GM23338 (cell line): ENCODE measurements around the gene PCDHB8. TPM values are rescaled to one million over a fixed set of nuclear protein-coding genes. Genes with fewer than 3 reads are reported as not detected.
"Not testable (repeated sequence)": the region's sequence is repeated elsewhere in the genome, so short reads cannot be mapped to it uniquely, and the experiment has no call there.

Experiments
- ATAC-seq: fragments of 200-7000 bp; cut with Tn5 transposase; 3 replicates; pipeline ENCODE4 v1.9.1; 2020
- DNase-seq: peaks from one replicate; pipeline ENCODE4 v3.0.0-alpha.2; 2015; ENCODE audit warnings: low spot score
- H2AFZ ChIP-seq: fragments of 200-600 bp; sonication (generic); 2 replicates; pipeline ENCODE4 v1.8.0; 2016; ENCODE audit warnings: antibody characterized with exemption, mild to moderate bottlenecking, moderate library complexity
- H3F3A ChIP-seq: fragments of 200-600 bp; sonication (generic); replicated peaks from 2 replicates; pipeline ENCODE4 v1.8.0; 2017; ENCODE audit warnings: antibody characterized with exemption, mixed run types, low read depth
- H3K27ac ChIP-seq: fragments of 200-600 bp; sonication (generic); 2 replicates; pipeline ENCODE4 v1.6.1; 2016; ENCODE audit warnings: low read depth
- H3K27me3 ChIP-seq: fragments of 200-600 bp; sonication (generic); 2 replicates; pipeline ENCODE4 v1.8.0; 2016; ENCODE audit warnings: mild to moderate bottlenecking, mixed run types, moderate library complexity; ENCODE audit not compliant: insufficient read depth
- H3K36me3 ChIP-seq: fragments of 200-600 bp; sonication (generic); 2 replicates; pipeline ENCODE4 v1.8.0; 2016; ENCODE audit warnings: mild to moderate bottlenecking; ENCODE audit not compliant: insufficient read depth
- H3K4me1 ChIP-seq: fragments of 200-600 bp; sonication (generic); 2 replicates; pipeline ENCODE4 v1.8.0; 2016; ENCODE audit warnings: mild to moderate bottlenecking, moderate library complexity; ENCODE audit not compliant: insufficient read depth
- H3K4me2 ChIP-seq: fragments of 200-600 bp; sonication (generic); 2 replicates; pipeline ENCODE4 v1.7.1; 2017; ENCODE audit warnings: mixed run types
- H3K4me3 ChIP-seq: fragments of 200-600 bp; sonication (generic); 2 replicates; pipeline ENCODE4 v1.6.1; 2016; ENCODE audit warnings: mixed run types
- H3K79me2 ChIP-seq: fragments of 200-600 bp; sonication (generic); replicated peaks from 2 replicates; pipeline ENCODE4 v1.8.0; 2017; ENCODE audit warnings: mild to moderate bottlenecking; ENCODE audit not compliant: insufficient read depth
- H3K9me2 ChIP-seq: fragments of 200-600 bp; sonication (generic); 2 replicates; pipeline ENCODE4 v1.8.0; 2017; ENCODE audit not compliant: insufficient read depth
- H4K20me1 ChIP-seq: fragments of 200-600 bp; sonication (generic); replicated peaks from 2 replicates; pipeline ENCODE4 v1.8.0; 2017; ENCODE audit warnings: mild to moderate bottlenecking; ENCODE audit not compliant: insufficient read depth
- H3K27ac Mint-ChIP-seq: 2 replicates; pipeline ENCODE4 v1.8.0; 2020; ENCODE audit warnings: inconsistent platforms, mild to moderate bottlenecking, moderate library complexity, mixed read lengths
- H3K27me3 Mint-ChIP-seq: 3 replicates; pipeline ENCODE4 v1.8.0; 2022; ENCODE audit warnings: low read depth, mild to moderate bottlenecking, moderate library complexity, mixed read lengths, inconsistent platforms; ENCODE audit not compliant: insufficient read depth, poor library complexity
- H3K36me3 Mint-ChIP-seq: 3 replicates; pipeline ENCODE4 v1.8.0; 2021; ENCODE audit warnings: low read depth, mild to moderate bottlenecking, inconsistent platforms, moderate library complexity, mixed read lengths
- H3K4me1 Mint-ChIP-seq: 3 replicates; pipeline ENCODE4 v1.8.0; 2020; ENCODE audit warnings: mild to moderate bottlenecking, inconsistent platforms, mixed read lengths
- H3K4me3 Mint-ChIP-seq: 3 replicates; pipeline ENCODE4 v1.8.0; 2021; ENCODE audit warnings: moderate library complexity, mild to moderate bottlenecking, inconsistent platforms, mixed read lengths
- H3K9me3 Mint-ChIP-seq: 3 replicates; pipeline ENCODE4 v1.8.0; 2020; ENCODE audit warnings: moderate library complexity, mild to moderate bottlenecking, inconsistent platforms, mixed read lengths
- EZH2 ChIP-seq: fragments of 200-600 bp; sonication (generic); IDR thresholded peaks from one replicate; pipeline ENCODE4 v1.8.0; 2017; ENCODE audit warnings: antibody characterized with exemption, mild to moderate bottlenecking, low read depth; ENCODE audit not compliant: unreplicated experiment
- EZH2phosphoT487 ChIP-seq: fragments of 200-600 bp; sonication (generic); IDR thresholded peaks from one replicate; pipeline ENCODE4 v1.8.1; 2018; ENCODE audit warnings: antibody characterized with exemption; ENCODE audit not compliant: unreplicated experiment
- STAT1 ChIP-seq: IDR thresholded peaks from one replicate; pipeline ENCODE4 v1.6.1; 2016; ENCODE audit warnings: antibody characterized with exemption; ENCODE audit not compliant: unreplicated experiment
- ZNF331 ChIP-seq: fragments of 250-450 bp; sonication (Bioruptor Pico); IDR thresholded peaks from 2 replicates; pipeline ENCODE4 v1.5.0; 2020; ENCODE audit warnings: low read depth, mild to moderate bottlenecking, moderate library complexity
- polyA plus RNA-seq: library from polyadenylated mRNA; unstranded; fragments of >200 nt; fragmentation: Nextera tagmentation; extraction: Ambion mirVana; gene quantifications from 2 replicates; pipeline ENCODE4 v1.2.1, GENCODE V29; 2016
- total RNA-seq: library from RNA; depleted of rRNA; stranded (reverse); fragments of >200 nt; shearing (Covaris generic); gene quantifications from 2 replicates; pipeline ENCODE4 v1.2.3, GENCODE V29; 2014
- TF ChIP-seq, protein P1 (sequence below), 2 experiments: fragments of 200-600 bp in 1 of 2; sonication (generic) in 1 of 2; conservative IDR thresholded peaks; 2 replicates each; pipeline versions ENCODE4 v1.5.1 to v1.6.1; 2016 to 2017; ENCODE audit warnings: antibody characterized with exemption in 2 of 2, low read depth in 2 of 2, mild to moderate bottlenecking in 2 of 2, moderate library complexity in 1 of 2

The PCDHB8 gene
- total and polyA plus RNA-seq, 2 experiments from 2014 or later, result 0.84 to 2.7 TPM

DNA sequence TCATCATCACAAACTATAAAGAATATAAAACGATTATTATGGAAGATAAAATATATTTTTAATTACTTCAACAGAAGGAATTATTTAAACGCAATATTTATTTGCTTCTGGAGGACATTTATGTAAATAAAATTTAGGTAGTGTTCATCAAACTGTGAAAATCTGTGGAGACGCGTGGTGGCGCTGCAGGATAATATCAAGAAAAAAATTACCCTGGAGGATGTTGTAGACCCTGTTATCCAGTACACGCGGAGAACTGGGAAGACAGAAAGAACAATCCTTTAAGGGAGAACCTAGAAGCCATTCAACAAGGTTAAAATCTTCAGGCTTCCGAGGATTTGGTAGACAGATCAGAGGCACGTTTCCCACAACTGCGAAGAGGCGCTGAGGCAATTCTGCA is 30.9 kb downstream of the PCDHB8 start, which contains the start of gene PCDHB12:
Gene PCDHB12, plus strand, starts transcription at position 242 of the 400 bp plus-strand sequence. CDS start 189 bp downstream, outside the sequence.
- no peak within 1 kb of the TSS for H3K27ac Mint-ChIP-seq

DNA sequence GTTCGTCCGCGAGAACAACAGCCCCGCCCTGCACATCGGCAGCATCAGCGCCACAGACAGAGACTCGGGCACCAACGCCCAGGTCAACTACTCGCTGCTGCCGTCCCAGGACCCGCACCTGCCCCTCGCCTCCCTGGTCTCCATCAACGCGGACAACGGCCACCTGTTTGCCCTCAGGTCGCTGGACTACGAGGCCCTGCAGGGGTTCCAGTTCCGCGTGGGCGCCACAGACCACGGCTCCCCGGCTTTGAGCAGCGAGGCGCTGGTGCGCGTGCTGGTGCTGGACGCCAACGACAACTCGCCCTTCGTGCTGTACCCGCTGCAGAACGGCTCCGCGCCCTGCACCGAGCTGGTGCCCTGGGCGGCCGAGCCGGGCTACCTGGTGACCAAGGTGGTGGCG is 32.7 kb downstream of the PCDHB8 start:
- peaks cover 28% of the 10 kb centered on the region for H3K9me3 Mint-ChIP-seq
- H3K4me1 Mint-ChIP-seq, H3K36me3 ChIP-seq: not testable (repeated sequence)

More for the DNA sequence above, 30.9 kb downstream of the PCDHB8 start, which contains the start of gene PCDHB12:
- H4K20me1 ChIP-seq, result no peaks in the 10 kb centered on the region
- H3K9me2 ChIP-seq, result no peaks in the 10 kb centered on the region
- H3K4me2 ChIP-seq, result peak within 1 kb of the TSS; percentile 67
- no peak within 1 kb of the TSS for H3K27ac ChIP-seq
- no peaks in the 10 kb centered on the region for H3F3A ChIP-seq
- peaks cover 10% of the 10 kb centered on the region for H3K36me3 Mint-ChIP-seq
- peak within 1 kb of the TSS; percentile 60 for H3K4me3 Mint-ChIP-seq
- peak within 1 kb of the TSS; percentile 84 for H2AFZ ChIP-seq
- no peaks in the 10 kb centered on the region; the same call in 2 of the 3 replicates for H3K4me1 Mint-ChIP-seq
- ATAC-seq, result no peak
- DNase-seq, result peak; percentile 74
- H3K79me2 ChIP-seq, result no peaks in the 10 kb centered on the region
- peaks cover 10% of the 10 kb centered on the region for H3K27me3 Mint-ChIP-seq
- H3K4me3 ChIP-seq, result peak within 1 kb of the TSS; percentile 43
- H3K36me3 ChIP-seq, result no peaks in the 10 kb centered on the region
- TF ChIP-seq EZH2phosphoT487, result no peak
- TF ChIP-seq, protein P1, sequence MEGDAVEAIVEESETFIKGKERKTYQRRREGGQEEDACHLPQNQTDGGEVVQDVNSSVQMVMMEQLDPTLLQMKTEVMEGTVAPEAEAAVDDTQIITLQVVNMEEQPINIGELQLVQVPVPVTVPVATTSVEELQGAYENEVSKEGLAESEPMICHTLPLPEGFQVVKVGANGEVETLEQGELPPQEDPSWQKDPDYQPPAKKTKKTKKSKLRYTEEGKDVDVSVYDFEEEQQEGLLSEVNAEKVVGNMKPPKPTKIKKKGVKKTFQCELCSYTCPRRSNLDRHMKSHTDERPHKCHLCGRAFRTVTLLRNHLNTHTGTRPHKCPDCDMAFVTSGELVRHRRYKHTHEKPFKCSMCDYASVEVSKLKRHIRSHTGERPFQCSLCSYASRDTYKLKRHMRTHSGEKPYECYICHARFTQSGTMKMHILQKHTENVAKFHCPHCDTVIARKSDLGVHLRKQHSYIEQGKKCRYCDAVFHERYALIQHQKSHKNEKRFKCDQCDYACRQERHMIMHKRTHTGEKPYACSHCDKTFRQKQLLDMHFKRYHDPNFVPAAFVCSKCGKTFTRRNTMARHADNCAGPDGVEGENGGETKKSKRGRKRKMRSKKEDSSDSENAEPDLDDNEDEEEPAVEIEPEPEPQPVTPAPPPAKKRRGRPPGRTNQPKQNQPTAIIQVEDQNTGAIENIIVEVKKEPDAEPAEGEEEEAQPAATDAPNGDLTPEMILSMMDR (conservative IDR thresholded peaks at IDR 0.05; ENCODE audit: low read depth in 2 of 2), result peak; percentile 59 to 71
- TF ChIP-seq STAT1, result no peak
- no peak for TF ChIP-seq ZNF331 (CRISPR knock-in tag)
- no peak for TF ChIP-seq EZH2
- no peaks in the 10 kb centered on the region for H3K4me1 ChIP-seq
- no peaks in the 10 kb centered on the region for H3K27me3 ChIP-seq
- peaks cover 15% of the 10 kb centered on the region for H3K9me3 Mint-ChIP-seq

DNA sequence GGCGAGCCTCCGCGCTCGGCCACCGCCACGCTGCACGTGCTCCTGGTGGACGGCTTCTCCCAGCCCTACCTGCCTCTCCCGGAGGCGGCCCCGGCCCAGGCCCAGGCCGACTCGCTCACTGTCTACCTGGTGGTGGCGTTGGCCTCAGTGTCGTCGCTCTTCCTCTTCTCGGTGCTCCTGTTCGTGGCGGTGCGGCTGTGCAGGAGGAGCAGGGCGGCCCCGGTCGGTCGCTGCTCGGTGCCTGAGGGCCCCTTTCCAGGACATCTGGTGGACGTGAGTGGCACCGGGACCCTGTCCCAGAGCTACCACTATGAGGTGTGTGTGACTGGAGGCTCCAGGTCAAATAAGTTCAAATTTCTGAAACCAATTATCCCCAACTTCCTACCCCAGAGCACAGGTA is 33.3 kb downstream of the PCDHB8 start:
- not testable (repeated sequence) for H3K4me1 Mint-ChIP-seq, H3K79me2 ChIP-seq, H3K9me2 ChIP-seq, H3K27ac ChIP-seq, H3K27me3 Mint-ChIP-seq, H4K20me1 ChIP-seq, H3K4me3 Mint-ChIP-seq, H3K4me2 ChIP-seq, DNase-seq, H3K27me3 ChIP-seq, H3K36me3 ChIP-seq, H3F3A ChIP-seq, H3K4me1 ChIP-seq, H2AFZ ChIP-seq, ATAC-seq, H3K4me3 ChIP-seq, H3K27ac Mint-ChIP-seq
- H3K36me3 Mint-ChIP-seq, result peaks cover 22% of the 10 kb centered on the region
- H3K9me3 Mint-ChIP-seq, result peaks cover 30% of the 10 kb centered on the region

More for the DNA sequence above, 32.7 kb downstream of the PCDHB8 start:
- not testable (repeated sequence) for H4K20me1 ChIP-seq, H3K4me1 ChIP-seq, H2AFZ ChIP-seq, ATAC-seq, H3K27me3 Mint-ChIP-seq, H3K4me3 ChIP-seq, H3F3A ChIP-seq, H3K79me2 ChIP-seq, H3K4me3 Mint-ChIP-seq, DNase-seq, H3K27me3 ChIP-seq, H3K9me2 ChIP-seq, H3K27ac Mint-ChIP-seq, H3K4me2 ChIP-seq, H3K27ac ChIP-seq
- peaks cover 20% of the 10 kb centered on the region for H3K36me3 Mint-ChIP-seq
